ENCODE results near the gene SND1. TPM values are rescaled to one million over a fixed set of nuclear protein-coding genes. Genes with fewer than 3 reads are reported as not detected.

SND1 gene
- total RNA-seq, 1 experiment from 2014 or later: 218 TPM

DNA sequence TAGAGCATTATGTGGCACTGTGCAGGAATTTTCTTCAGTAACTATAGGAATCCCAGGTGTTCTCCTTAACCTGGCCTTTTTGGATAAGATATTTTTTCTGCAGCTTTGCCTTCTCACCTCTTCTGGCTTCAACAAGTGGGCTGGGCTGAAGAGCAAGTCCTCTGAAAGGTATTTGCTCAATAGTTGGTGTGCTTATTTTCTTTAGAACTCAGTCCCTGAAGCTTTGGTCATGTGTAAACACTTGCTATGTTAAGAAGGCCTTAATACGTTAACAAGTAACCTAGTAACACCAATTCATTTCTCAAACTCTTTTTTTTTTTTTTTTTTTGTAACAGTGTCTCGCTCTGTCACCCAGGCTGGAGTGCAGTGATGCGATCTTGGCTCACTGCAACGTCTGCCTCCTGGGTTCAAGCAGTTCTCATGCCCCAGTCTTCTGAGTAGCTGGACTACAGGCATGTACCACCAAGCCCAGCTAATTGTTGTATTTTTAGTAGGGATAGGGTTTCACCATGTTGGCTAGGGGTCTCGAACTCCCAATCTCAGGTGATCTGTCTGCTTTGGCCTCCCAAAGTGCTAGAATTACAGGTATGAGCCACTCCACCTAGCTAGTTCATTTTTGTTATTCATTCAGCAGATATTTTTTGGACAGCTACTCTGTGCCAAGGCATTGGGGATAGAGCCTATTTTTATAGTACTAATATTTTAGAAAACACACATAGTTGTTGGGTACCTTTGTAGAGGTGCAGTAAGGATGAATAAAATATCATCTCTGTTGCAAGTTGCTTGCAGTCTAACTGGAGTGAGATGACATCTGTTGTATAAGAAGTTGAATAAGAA, 164.6 kb downstream of the SND1 start:
- WGBS (ENCODE audit: extremely low coverage, insufficient read length, low lambda C conversion rate): no CpG with 5 or more reads among the region's 5 CpGs
- no peak overlapping the region for H3T11ph ChIP-seq (ENCODE audit: low read length)

More for the DNA sequence above, 164.6 kb downstream of the SND1 start:
- no peak overlapping the region for H3K4me3 Mint-ChIP-seq
- no peaks in the 10 kb centered on the region for H3K23me2 ChIP-seq (ENCODE audit: insufficient read length, low read depth, low read length, poor library complexity, severe bottlenecking)
- H3K4me2 ChIP-seq (ENCODE audit: insufficient read depth, insufficient read length, low read length): no peak overlapping the region
- no peak overlapping the region for H4K91ac ChIP-seq (ENCODE audit: insufficient read length, low read depth, low read length)
- no peak overlapping the region for H3K14ac ChIP-seq (ENCODE audit: insufficient read depth, low read length)
- no peaks in the 10 kb centered on the region for H3K9me3 ChIP-seq (ENCODE audit: control insufficient read depth, low read depth, low read length)
- no peak overlapping the region for H3K18ac ChIP-seq (ENCODE audit: insufficient read length, low read depth, low read length)
- H3K4me1 Mint-ChIP-seq: peaks cover 55 to 64% of the 10 kb centered on the region in 2 experiments
- H3K9me3 Mint-ChIP-seq: no peaks in the 10 kb centered on the region
- no peak overlapping the region for H2BK5ac ChIP-seq (ENCODE audit: insufficient read length, low read length)
- TF ChIP-seq CTCF (conservative IDR thresholded peaks at IDR 0.05): no peak
- no peak overlapping the region for H2AK5ac ChIP-seq (ENCODE audit: insufficient read length, low read length)
- no peak overlapping the region for H2BK120ac ChIP-seq (ENCODE audit: low read depth, low read length, poor library complexity, severe bottlenecking)
- DNase-seq: no peak
- no peak overlapping the region for H2BK20ac ChIP-seq (ENCODE audit: low read depth, low read length, poor library complexity, severe bottlenecking)
- no peak overlapping the region for H2AFZ ChIP-seq (ENCODE audit: low read length)
- no peak overlapping the region for H2BK12ac ChIP-seq (ENCODE audit: insufficient read length, low read depth, low read length)
- H2BK15ac ChIP-seq (ENCODE audit: low read depth, low read length): no peak overlapping the region
- H4K5ac ChIP-seq (ENCODE audit: insufficient read length, low read depth, low read length): no peak overlapping the region
- no peak overlapping the region for H3K27ac Mint-ChIP-seq
- H3K23ac ChIP-seq (ENCODE audit: insufficient read length, low read depth, low read length): no peak overlapping the region
- H3K27ac ChIP-seq (ENCODE audit: insufficient read length, low read depth, low read length): no peak overlapping the region
- H4K8ac ChIP-seq (replicated peaks; ENCODE audit: insufficient read length, low read depth, low read length): no peak overlapping the region
- peaks cover 18% of the 10 kb centered on the region for H3K4me1 ChIP-seq (ENCODE audit: insufficient read depth, low read length)
- no peak overlapping the region for H3K56ac ChIP-seq (ENCODE audit: insufficient read length, low read depth, low read length)
- H3K9ac ChIP-seq (ENCODE audit: extremely low read depth, insufficient read length, low read length): no peak overlapping the region
- H4K20me1 ChIP-seq (ENCODE audit: control insufficient read depth, insufficient read depth, insufficient read length): no peaks in the 10 kb centered on the region
- no peak overlapping the region for H3K4ac ChIP-seq (ENCODE audit: low read depth, low read length)
- H3K79me1 ChIP-seq (ENCODE audit: insufficient read depth, low read depth, low read length, poor library complexity, severe bottlenecking): peaks cover 5% of the 10 kb centered on the region
- no peaks in the 10 kb centered on the region for H3K27me3 Mint-ChIP-seq (ENCODE audit: low read depth)
- peaks cover 4% of the 10 kb centered on the region; the same call in 1 of the 2 replicates for H3K79me2 ChIP-seq (ENCODE audit: insufficient read depth, low read length)
- no peaks in the 10 kb centered on the region for H3K27me3 ChIP-seq (ENCODE audit: insufficient read depth, low read length)
- H3K36me3 Mint-ChIP-seq (ENCODE audit: insufficient read depth in 1 of 3, low read depth in 3 of 3): peaks cover 0 to 5% (median 0%) of the 10 kb centered on the region in 3 experiments; a peak in 1 of 7 replicates

Data from H9 (cell line).